Measurements from ENCODE around the gene CHST13. TPM values are rescaled to one million over a fixed set of nuclear protein-coding genes. Genes with fewer than 3 reads are reported as not detected.

CHST13 gene
- total RNA-seq, 2 donors from 2014 or later = 1.6 to 6.7 TPM

- no peak for TF ChIP-seq CTCF (conservative IDR thresholded peaks at IDR 0.05)
- Histone ChIP-seq H3K4me1 (ENCODE audit: control insufficient read depth, insufficient read depth, low read length) (peaks cover 2% of the 10 kb centered on the region), H3K4me3 (ENCODE audit: low read length) (no peak overlapping the region), H3K9ac (ENCODE audit: extremely low read depth, low read length, poor library complexity, severe bottlenecking) (no peak overlapping the region), H3K27ac (ENCODE audit: low read depth, low read length) (no peak overlapping the region), H3K36me3 (ENCODE audit: control insufficient read depth, insufficient read depth, low read length) (no peaks in the 10 kb centered on the region), H3K9me3 (ENCODE audit: control insufficient read depth, low read length) (no peaks in the 10 kb centered on the region), H3K27me3 (ENCODE audit: control insufficient read depth, insufficient read depth, low read length, poor library complexity, severe bottlenecking) (no peaks in the 10 kb centered on the region)
- Mint-ChIP-seq H3K27me3 (ENCODE audit: insufficient read depth) (no peaks in the 10 kb centered on the region), H3K36me3 (ENCODE audit: low read depth) (no peaks in the 10 kb centered on the region), H3K4me1 (peaks cover 2% of the 10 kb centered on the region), H3K4me3 (no peak overlapping the region), H3K9me3 (no peaks in the 10 kb centered on the region), H3K27ac (no peak overlapping the region)
- no peak for DNase-seq
- 91 to 95% methylated on average over 7 to 9 of the region's 9 CpGs for whole genome bisulfite sequencing, 2 experiments (ENCODE audit: insufficient coverage in 1 of 2, insufficient read length in 1 of 2)
Observed at GRCh38 chr3:126493739-126494138, 30.2 kb upstream of the CHST13 start.

GRCh38 chr3:126494204-126494969 is 29.6 kb upstream of the CHST13 start:
- no peaks in the 10 kb centered on the region for H3K9me3 ChIP-seq (ENCODE audit: control insufficient read depth, low read length)
- 87 to 100% methylated on average over 7 to 12 of the region's 12 CpGs for WGBS, 2 experiments (ENCODE audit: insufficient coverage in 1 of 2, insufficient read length in 1 of 2)
- H3K4me1 ChIP-seq (ENCODE audit: control insufficient read depth, insufficient read depth, low read length) = peaks cover 6% of the 10 kb centered on the region
- no peak overlapping the region for H3K4me3 ChIP-seq (ENCODE audit: low read length)
- no peak for TF ChIP-seq CTCF (conservative IDR thresholded peaks at IDR 0.05)
- H3K36me3 Mint-ChIP-seq (ENCODE audit: low read depth) = no peaks in the 10 kb centered on the region
- no peak overlapping the region for H3K27ac Mint-ChIP-seq
- no peaks in the 10 kb centered on the region for H3K27me3 ChIP-seq (ENCODE audit: control insufficient read depth, insufficient read depth, low read length, poor library complexity, severe bottlenecking)
- H3K9me3 Mint-ChIP-seq = no peaks in the 10 kb centered on the region
- no peaks in the 10 kb centered on the region for H3K27me3 Mint-ChIP-seq (ENCODE audit: insufficient read depth)
- no peak overlapping the region for H3K9ac ChIP-seq (ENCODE audit: extremely low read depth, low read length, poor library complexity, severe bottlenecking)
- H3K4me1 Mint-ChIP-seq = peaks cover 8% of the 10 kb centered on the region
- H3K4me3 Mint-ChIP-seq = no peak overlapping the region
- no peak for DNase-seq
- H3K36me3 ChIP-seq (ENCODE audit: control insufficient read depth, insufficient read depth, low read length) = no peaks in the 10 kb centered on the region
- no peak overlapping the region for H3K27ac ChIP-seq (ENCODE audit: low read depth, low read length)

- H3K4me1 ChIP-seq (ENCODE audit: control insufficient read depth, insufficient read depth, low read length) = peaks cover 6% of the 10 kb centered on the region
- no peak for TF ChIP-seq CTCF (conservative IDR thresholded peaks at IDR 0.05)
- Mint-ChIP-seq H3K27me3 (ENCODE audit: insufficient read depth) (no peaks in the 10 kb centered on the region), H3K36me3 (ENCODE audit: low read depth) (no peaks in the 10 kb centered on the region), H3K4me3 (no peak overlapping the region), H3K27ac (no peak overlapping the region), H3K4me1 (peaks cover 8% of the 10 kb centered on the region), H3K9me3 (no peaks in the 10 kb centered on the region)
- no peak for DNase-seq
- H3K27me3 ChIP-seq (ENCODE audit: control insufficient read depth, insufficient read depth, low read length, poor library complexity, severe bottlenecking) = no peaks in the 10 kb centered on the region
- H3K9ac ChIP-seq (ENCODE audit: extremely low read depth, low read length, poor library complexity, severe bottlenecking) = no peak overlapping the region
- 91 to 100% methylated on average over 1 to 6 of the region's 6 CpGs for WGBS, 2 experiments (ENCODE audit: insufficient coverage in 1 of 2, insufficient read length in 1 of 2)
- H3K36me3 ChIP-seq (ENCODE audit: control insufficient read depth, insufficient read depth, low read length) = no peaks in the 10 kb centered on the region
- no peak overlapping the region for H3K4me3 ChIP-seq (ENCODE audit: low read length)
- no peak overlapping the region for H3K27ac ChIP-seq (ENCODE audit: low read depth, low read length)
- H3K9me3 ChIP-seq (ENCODE audit: control insufficient read depth, low read length) = no peaks in the 10 kb centered on the region
Observed at GRCh38 chr3:126494970-126495230, 29.1 kb upstream of the CHST13 start.
